Hepatocyte (in vitro differentiated cells): ENCODE data around the gene DCST2.

Source experiments
- CTCF ChIP-seq: fragments of 200-600 bp; sonication (generic); IDR thresholded peaks from 2 replicates; pipeline ENCODE4 v1.5.1; 2016; ENCODE audit warnings: antibody characterized with exemption, mild to moderate bottlenecking; ENCODE audit not compliant: poor library complexity
- EZH2 ChIP-seq: fragments of 200-600 bp; sonication (generic); IDR thresholded peaks from 2 replicates; pipeline ENCODE4 v1.6.1; 2016; ENCODE audit warnings: antibody characterized with exemption, mild to moderate bottlenecking, borderline replicate concordance
- EZH2phosphoT487 ChIP-seq: fragments of 200-600 bp; sonication (generic); IDR thresholded peaks from one replicate; pipeline ENCODE4 v1.6.1; 2018; ENCODE audit warnings: antibody characterized with exemption, mild to moderate bottlenecking, low read depth, moderate library complexity; ENCODE audit not compliant: unreplicated experiment, severe bottlenecking

GRCh38 chr1:155043793-155044192, 10.2 kb upstream of the DCST2 start:
- TF ChIP-seq CTCF (no peak), EZH2 (no peak), EZH2phosphoT487 (no peak)
